ENCODE measurements around the gene ZNF391.
"Not testable (repeated sequence)": the region's sequence is repeated elsewhere in the genome, so short reads cannot be mapped to it uniquely, and the experiment has no call there.

The ZNF391 gene

GRCh38 chr6:27424851-27425250, 36.3 kb downstream of the ZNF391 start:
- not testable (repeated sequence) for DNase-seq

- DNase-seq, result no peak
Observed at GRCh38 chr6:27426045-27426620, 37.6 kb downstream of the ZNF391 start.

GRCh38 chr6:27428502-27428901, 39.9 kb downstream of the ZNF391 start:
- no peak for DNase-seq

- no peak for DNase-seq
Observed at GRCh38 chr6:27428966-27429365, 40.4 kb downstream of the ZNF391 start.

GRCh38 chr6:27433714-27434113, 45.2 kb downstream of the ZNF391 start:
- no peak for DNase-seq

- DNase-seq, result no peak
Observed at GRCh38 chr6:27439371-27439770, 50.8 kb downstream of the ZNF391 start.

- no peak for DNase-seq
Observed at GRCh38 chr6:27441001-27441400, 52.4 kb downstream of the ZNF391 start.

GRCh38 chr6:27442932-27443331, 54.4 kb downstream of the ZNF391 start:
- DNase-seq, result no peak

- DNase-seq, result no peak
Observed at GRCh38 chr6:27448456-27448855, 59.9 kb downstream of the ZNF391 start.

- DNase-seq, result no peak
Observed at GRCh38 chr6:27451660-27452390, 63.3 kb downstream of the ZNF391 start.

GRCh38 chr6:27452496-27452897, 63.9 kb downstream of the ZNF391 start:
- DNase-seq, result no peak
